T47D (cell line): ENCODE measurements around the gene ZDHHC20.

Experiments
- DNase-seq, 2 experiments: peaks; one replicate each; pipeline versions ENCODE4 v3.0.0 to v3.0.0-alpha.2; 2011 to 2012; ENCODE audit warnings: low read depth in 1 of 2, low spot score in 1 of 2
- JUND ChIP-seq: IDR thresholded peaks from 2 replicates; pipeline ENCODE4 v1.6.1; 2012; ENCODE audit warnings: low read depth
- in situ Hi-C: cut with HindIII; loops from 2 replicates; pipeline ENCODE4 v1.10.0; 2016; ENCODE audit warnings: low sequenced_read_pairs, low pct_unique_long_range_greater_than_20kb

Gene ZDHHC20

DNA sequence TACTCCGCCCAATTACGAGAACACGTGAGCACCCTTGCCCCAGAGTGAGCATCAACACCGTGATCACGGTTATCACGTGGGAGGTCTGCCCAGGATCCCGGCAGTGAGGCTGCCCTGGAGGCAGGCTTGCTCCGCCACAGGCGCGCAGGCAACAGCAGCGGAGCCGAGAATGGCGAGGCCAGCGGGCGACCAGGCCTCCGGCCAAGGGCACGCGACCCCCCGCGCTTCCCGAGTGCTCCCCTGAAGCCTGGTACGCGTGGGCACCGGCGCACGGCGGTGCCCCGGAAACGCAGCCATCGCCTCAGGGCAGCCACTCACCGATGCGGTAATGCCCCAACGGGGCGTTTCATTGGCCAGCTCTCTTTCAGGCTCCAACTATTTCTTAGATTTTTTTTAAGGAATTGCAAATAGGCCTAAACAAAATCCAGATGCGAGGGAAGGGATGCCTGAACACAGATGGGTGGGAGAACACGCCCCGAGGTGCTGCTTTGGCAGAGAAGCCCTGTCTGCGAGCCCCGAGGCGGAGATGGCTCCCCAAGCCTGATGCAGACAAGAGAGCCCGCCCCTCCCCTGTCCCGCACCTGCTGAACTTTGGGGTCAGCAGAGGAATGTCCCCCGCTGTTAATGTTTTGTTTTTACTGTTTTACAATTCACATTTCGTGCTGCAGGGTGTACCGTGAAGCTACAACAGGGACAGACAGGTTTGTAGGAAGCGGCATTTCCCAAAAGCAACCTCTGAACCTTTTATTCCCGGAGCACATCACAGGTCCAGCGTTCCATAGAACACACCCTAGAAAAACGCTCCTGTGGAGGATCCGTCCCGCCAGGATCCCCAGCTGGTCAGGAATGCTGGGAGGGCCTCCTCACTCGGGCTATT lies 132.7 kb downstream of the ZDHHC20 start:
- TF ChIP-seq JUND, result no peak
- no peak for DNase-seq
- in situ Hi-C loops, result no loop called here

DNA sequence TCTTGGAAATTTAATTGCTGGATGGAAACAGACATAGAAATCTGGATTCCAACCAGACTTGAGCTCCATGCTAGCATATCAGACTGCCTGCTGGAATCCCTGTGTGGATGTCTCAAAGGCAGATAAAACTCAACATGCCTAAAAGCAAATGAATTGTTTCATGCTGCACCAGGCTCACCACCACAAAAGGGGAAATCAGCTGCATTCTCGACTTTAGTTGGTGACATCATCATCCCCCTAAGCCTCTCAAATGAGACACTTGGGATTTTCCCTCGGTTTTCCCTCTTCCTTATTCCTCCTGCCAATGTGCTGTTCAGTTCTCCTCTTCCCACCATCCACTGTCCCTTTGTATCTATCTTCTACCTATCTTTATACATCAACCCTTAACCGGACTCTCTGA lies 134.3 kb downstream of the ZDHHC20 start:
- no peak for TF ChIP-seq JUND
- no peak for DNase-seq
- in situ Hi-C loops, result no loop called here

DNA sequence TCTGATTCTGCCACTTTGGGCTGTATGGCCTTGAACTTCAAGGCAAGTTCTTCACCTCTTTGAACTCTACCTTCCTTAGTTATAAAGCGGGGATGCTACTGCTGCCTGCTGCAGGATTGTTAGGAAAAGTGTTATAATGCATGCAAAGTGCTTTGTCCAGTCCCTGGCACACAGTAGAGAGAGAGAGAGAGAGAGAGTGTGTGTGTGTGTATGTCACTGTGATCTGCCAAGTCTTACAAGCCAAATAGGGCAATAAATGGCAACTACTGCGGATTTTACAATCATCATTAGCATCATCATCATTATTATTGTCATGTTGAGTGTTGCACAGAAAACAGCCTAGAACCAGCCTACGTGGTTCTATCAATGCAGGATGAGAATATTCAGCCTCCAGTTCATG lies 136.1 kb downstream of the ZDHHC20 start:
- TF ChIP-seq JUND, result no peak
- DNase-seq, result no peak
- in situ Hi-C loops, result no loop called here
